GM23338 (cell line): Measurements from ENCODE around the gene GFPT2. TPM values are rescaled to one million over a fixed set of nuclear protein-coding genes. Genes with fewer than 3 reads are reported as not detected.
A peak's percentile ranks its signal among the peaks of the same experiment; 100 is the strongest.

Source experiments
- ATAC-seq: fragments of 200-7000 bp; cut with Tn5 transposase; 3 replicates; pipeline ENCODE4 v1.9.1; 2020
- DNase-seq: peaks from one replicate; pipeline ENCODE4 v3.0.0-alpha.2; 2015; ENCODE audit warnings: low spot score
- H2AFZ ChIP-seq: fragments of 200-600 bp; sonication (generic); 2 replicates; pipeline ENCODE4 v1.8.0; 2016; ENCODE audit warnings: antibody characterized with exemption, mild to moderate bottlenecking, moderate library complexity
- H3F3A ChIP-seq: fragments of 200-600 bp; sonication (generic); replicated peaks from 2 replicates; pipeline ENCODE4 v1.8.0; 2017; ENCODE audit warnings: antibody characterized with exemption, mixed run types, low read depth
- H3K27ac ChIP-seq: fragments of 200-600 bp; sonication (generic); 2 replicates; pipeline ENCODE4 v1.6.1; 2016; ENCODE audit warnings: low read depth
- H3K27me3 ChIP-seq: fragments of 200-600 bp; sonication (generic); 2 replicates; pipeline ENCODE4 v1.8.0; 2016; ENCODE audit warnings: mild to moderate bottlenecking, mixed run types, moderate library complexity; ENCODE audit not compliant: insufficient read depth
- H3K36me3 ChIP-seq: fragments of 200-600 bp; sonication (generic); 2 replicates; pipeline ENCODE4 v1.8.0; 2016; ENCODE audit warnings: mild to moderate bottlenecking; ENCODE audit not compliant: insufficient read depth
- H3K4me1 ChIP-seq: fragments of 200-600 bp; sonication (generic); 2 replicates; pipeline ENCODE4 v1.8.0; 2016; ENCODE audit warnings: mild to moderate bottlenecking, moderate library complexity; ENCODE audit not compliant: insufficient read depth
- H3K4me2 ChIP-seq: fragments of 200-600 bp; sonication (generic); 2 replicates; pipeline ENCODE4 v1.7.1; 2017; ENCODE audit warnings: mixed run types
- H3K4me3 ChIP-seq: fragments of 200-600 bp; sonication (generic); 2 replicates; pipeline ENCODE4 v1.6.1; 2016; ENCODE audit warnings: mixed run types
- H3K79me2 ChIP-seq: fragments of 200-600 bp; sonication (generic); replicated peaks from 2 replicates; pipeline ENCODE4 v1.8.0; 2017; ENCODE audit warnings: mild to moderate bottlenecking; ENCODE audit not compliant: insufficient read depth
- H3K9me2 ChIP-seq: fragments of 200-600 bp; sonication (generic); 2 replicates; pipeline ENCODE4 v1.8.0; 2017; ENCODE audit not compliant: insufficient read depth
- H4K20me1 ChIP-seq: fragments of 200-600 bp; sonication (generic); replicated peaks from 2 replicates; pipeline ENCODE4 v1.8.0; 2017; ENCODE audit warnings: mild to moderate bottlenecking; ENCODE audit not compliant: insufficient read depth
- H3K27ac Mint-ChIP-seq: 2 replicates; pipeline ENCODE4 v1.8.0; 2020; ENCODE audit warnings: inconsistent platforms, mild to moderate bottlenecking, moderate library complexity, mixed read lengths
- H3K27me3 Mint-ChIP-seq: 3 replicates; pipeline ENCODE4 v1.8.0; 2022; ENCODE audit warnings: low read depth, mild to moderate bottlenecking, moderate library complexity, mixed read lengths, inconsistent platforms; ENCODE audit not compliant: insufficient read depth, poor library complexity
- H3K36me3 Mint-ChIP-seq: 3 replicates; pipeline ENCODE4 v1.8.0; 2021; ENCODE audit warnings: low read depth, mild to moderate bottlenecking, inconsistent platforms, moderate library complexity, mixed read lengths
- H3K4me1 Mint-ChIP-seq: 3 replicates; pipeline ENCODE4 v1.8.0; 2020; ENCODE audit warnings: mild to moderate bottlenecking, inconsistent platforms, mixed read lengths
- H3K4me3 Mint-ChIP-seq: 3 replicates; pipeline ENCODE4 v1.8.0; 2021; ENCODE audit warnings: moderate library complexity, mild to moderate bottlenecking, inconsistent platforms, mixed read lengths
- H3K9me3 Mint-ChIP-seq: 3 replicates; pipeline ENCODE4 v1.8.0; 2020; ENCODE audit warnings: moderate library complexity, mild to moderate bottlenecking, inconsistent platforms, mixed read lengths
- CREB1 ChIP-seq: fragments of 250-450 bp; sonication (Bioruptor Pico); IDR thresholded peaks from 2 replicates; pipeline ENCODE4 v1.5.0; 2020; ENCODE audit warnings: low read depth, mild to moderate bottlenecking, moderate library complexity
- EZH2 ChIP-seq: fragments of 200-600 bp; sonication (generic); IDR thresholded peaks from one replicate; pipeline ENCODE4 v1.8.0; 2017; ENCODE audit warnings: antibody characterized with exemption, mild to moderate bottlenecking, low read depth; ENCODE audit not compliant: unreplicated experiment
- POLR2AphosphoS5 ChIP-seq: IDR thresholded peaks from 2 replicates; pipeline ENCODE4 v1.6.1; 2016; ENCODE audit warnings: antibody characterized with exemption, low read depth
- ZNF114 ChIP-seq: fragments of 250-450 bp; sonication (Bioruptor Pico); IDR thresholded peaks from 2 replicates; pipeline ENCODE4 v1.5.0; 2020; ENCODE audit warnings: mild to moderate bottlenecking, moderate library complexity
- ZNF331 ChIP-seq: fragments of 250-450 bp; sonication (Bioruptor Pico); IDR thresholded peaks from 2 replicates; pipeline ENCODE4 v1.5.0; 2020; ENCODE audit warnings: low read depth, mild to moderate bottlenecking, moderate library complexity
- polyA plus RNA-seq: library from polyadenylated mRNA; unstranded; fragments of >200 nt; fragmentation: Nextera tagmentation; extraction: Ambion mirVana; gene quantifications from 2 replicates; pipeline ENCODE4 v1.2.1, GENCODE V29; 2016
- total RNA-seq: library from RNA; depleted of rRNA; stranded (reverse); fragments of >200 nt; shearing (Covaris generic); gene quantifications from 2 replicates; pipeline ENCODE4 v1.2.3, GENCODE V29; 2014
- TF ChIP-seq, protein P1 (sequence below), 2 experiments: fragments of 200-600 bp in 1 of 2; sonication (generic) in 1 of 2; conservative IDR thresholded peaks; 2 replicates each; pipeline versions ENCODE4 v1.5.1 to v1.6.1; 2016 to 2017; ENCODE audit warnings: antibody characterized with exemption in 2 of 2, low read depth in 2 of 2, mild to moderate bottlenecking in 2 of 2, moderate library complexity in 1 of 2
- TF ChIP-seq, protein P2 (sequence below): fragments of 250-450 bp; sonication (Bioruptor Pico); IDR thresholded peaks from 2 replicates; pipeline ENCODE4 v1.5.0; 2020; ENCODE audit warnings: mild to moderate bottlenecking, moderate library complexity
- TF ChIP-seq, protein P3 (sequence below): IDR thresholded peaks from one replicate; pipeline ENCODE4 v1.6.1; 2018; ENCODE audit warnings: antibody characterized with exemption; ENCODE audit not compliant: unreplicated experiment

The GFPT2 gene
- total and polyA plus RNA-seq, 2 experiments from 2014 or later = 82.6 to 120 TPM

DNA sequence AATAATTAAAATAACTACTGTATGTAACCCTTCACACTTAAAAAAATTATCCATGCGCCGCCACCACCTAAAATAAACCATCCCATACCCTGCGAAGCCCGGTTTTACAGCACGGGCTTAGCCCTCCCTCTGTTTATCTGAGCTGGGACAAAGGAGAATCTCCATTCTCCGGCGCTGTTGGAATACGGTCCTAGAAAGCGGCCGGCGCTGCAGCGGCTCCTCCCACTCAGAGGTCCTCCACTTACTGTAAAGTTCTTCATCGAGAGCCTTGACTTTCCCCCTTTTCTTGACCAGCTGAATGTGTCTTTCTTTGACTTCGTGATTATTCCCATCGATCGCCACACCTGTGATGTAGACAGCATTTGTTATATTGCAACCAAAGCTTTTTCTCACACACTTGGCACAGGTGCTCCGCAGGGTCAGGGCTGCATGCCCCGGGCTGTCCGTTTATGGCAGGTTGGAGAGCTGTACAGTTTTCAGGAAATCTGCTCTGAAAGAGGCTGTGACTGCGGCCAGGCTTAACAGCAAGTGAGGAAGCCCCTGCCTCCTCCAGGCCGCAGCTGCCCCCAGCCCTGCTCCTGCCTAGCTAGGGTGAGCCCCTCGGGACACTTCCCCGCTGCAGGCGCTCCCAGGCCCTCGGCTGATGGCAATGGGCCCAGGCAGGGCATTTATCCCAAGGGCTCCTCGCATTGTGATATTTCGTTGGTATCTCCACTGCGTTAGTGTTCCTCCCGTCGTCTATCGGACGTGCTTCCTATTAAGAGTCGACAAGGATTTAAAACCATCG lies 16.7 kb downstream of the GFPT2 start (continued):
- TF ChIP-seq, protein P1, sequence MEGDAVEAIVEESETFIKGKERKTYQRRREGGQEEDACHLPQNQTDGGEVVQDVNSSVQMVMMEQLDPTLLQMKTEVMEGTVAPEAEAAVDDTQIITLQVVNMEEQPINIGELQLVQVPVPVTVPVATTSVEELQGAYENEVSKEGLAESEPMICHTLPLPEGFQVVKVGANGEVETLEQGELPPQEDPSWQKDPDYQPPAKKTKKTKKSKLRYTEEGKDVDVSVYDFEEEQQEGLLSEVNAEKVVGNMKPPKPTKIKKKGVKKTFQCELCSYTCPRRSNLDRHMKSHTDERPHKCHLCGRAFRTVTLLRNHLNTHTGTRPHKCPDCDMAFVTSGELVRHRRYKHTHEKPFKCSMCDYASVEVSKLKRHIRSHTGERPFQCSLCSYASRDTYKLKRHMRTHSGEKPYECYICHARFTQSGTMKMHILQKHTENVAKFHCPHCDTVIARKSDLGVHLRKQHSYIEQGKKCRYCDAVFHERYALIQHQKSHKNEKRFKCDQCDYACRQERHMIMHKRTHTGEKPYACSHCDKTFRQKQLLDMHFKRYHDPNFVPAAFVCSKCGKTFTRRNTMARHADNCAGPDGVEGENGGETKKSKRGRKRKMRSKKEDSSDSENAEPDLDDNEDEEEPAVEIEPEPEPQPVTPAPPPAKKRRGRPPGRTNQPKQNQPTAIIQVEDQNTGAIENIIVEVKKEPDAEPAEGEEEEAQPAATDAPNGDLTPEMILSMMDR (conservative IDR thresholded peaks at IDR 0.05; ENCODE audit: low read depth in 2 of 2) = no peak
- no peak for TF ChIP-seq CREB1 (CRISPR knock-in tag)
- no peak for TF ChIP-seq ZNF114 (CRISPR knock-in tag)
- no peak for TF ChIP-seq EZH2
- TF ChIP-seq, protein P2, sequence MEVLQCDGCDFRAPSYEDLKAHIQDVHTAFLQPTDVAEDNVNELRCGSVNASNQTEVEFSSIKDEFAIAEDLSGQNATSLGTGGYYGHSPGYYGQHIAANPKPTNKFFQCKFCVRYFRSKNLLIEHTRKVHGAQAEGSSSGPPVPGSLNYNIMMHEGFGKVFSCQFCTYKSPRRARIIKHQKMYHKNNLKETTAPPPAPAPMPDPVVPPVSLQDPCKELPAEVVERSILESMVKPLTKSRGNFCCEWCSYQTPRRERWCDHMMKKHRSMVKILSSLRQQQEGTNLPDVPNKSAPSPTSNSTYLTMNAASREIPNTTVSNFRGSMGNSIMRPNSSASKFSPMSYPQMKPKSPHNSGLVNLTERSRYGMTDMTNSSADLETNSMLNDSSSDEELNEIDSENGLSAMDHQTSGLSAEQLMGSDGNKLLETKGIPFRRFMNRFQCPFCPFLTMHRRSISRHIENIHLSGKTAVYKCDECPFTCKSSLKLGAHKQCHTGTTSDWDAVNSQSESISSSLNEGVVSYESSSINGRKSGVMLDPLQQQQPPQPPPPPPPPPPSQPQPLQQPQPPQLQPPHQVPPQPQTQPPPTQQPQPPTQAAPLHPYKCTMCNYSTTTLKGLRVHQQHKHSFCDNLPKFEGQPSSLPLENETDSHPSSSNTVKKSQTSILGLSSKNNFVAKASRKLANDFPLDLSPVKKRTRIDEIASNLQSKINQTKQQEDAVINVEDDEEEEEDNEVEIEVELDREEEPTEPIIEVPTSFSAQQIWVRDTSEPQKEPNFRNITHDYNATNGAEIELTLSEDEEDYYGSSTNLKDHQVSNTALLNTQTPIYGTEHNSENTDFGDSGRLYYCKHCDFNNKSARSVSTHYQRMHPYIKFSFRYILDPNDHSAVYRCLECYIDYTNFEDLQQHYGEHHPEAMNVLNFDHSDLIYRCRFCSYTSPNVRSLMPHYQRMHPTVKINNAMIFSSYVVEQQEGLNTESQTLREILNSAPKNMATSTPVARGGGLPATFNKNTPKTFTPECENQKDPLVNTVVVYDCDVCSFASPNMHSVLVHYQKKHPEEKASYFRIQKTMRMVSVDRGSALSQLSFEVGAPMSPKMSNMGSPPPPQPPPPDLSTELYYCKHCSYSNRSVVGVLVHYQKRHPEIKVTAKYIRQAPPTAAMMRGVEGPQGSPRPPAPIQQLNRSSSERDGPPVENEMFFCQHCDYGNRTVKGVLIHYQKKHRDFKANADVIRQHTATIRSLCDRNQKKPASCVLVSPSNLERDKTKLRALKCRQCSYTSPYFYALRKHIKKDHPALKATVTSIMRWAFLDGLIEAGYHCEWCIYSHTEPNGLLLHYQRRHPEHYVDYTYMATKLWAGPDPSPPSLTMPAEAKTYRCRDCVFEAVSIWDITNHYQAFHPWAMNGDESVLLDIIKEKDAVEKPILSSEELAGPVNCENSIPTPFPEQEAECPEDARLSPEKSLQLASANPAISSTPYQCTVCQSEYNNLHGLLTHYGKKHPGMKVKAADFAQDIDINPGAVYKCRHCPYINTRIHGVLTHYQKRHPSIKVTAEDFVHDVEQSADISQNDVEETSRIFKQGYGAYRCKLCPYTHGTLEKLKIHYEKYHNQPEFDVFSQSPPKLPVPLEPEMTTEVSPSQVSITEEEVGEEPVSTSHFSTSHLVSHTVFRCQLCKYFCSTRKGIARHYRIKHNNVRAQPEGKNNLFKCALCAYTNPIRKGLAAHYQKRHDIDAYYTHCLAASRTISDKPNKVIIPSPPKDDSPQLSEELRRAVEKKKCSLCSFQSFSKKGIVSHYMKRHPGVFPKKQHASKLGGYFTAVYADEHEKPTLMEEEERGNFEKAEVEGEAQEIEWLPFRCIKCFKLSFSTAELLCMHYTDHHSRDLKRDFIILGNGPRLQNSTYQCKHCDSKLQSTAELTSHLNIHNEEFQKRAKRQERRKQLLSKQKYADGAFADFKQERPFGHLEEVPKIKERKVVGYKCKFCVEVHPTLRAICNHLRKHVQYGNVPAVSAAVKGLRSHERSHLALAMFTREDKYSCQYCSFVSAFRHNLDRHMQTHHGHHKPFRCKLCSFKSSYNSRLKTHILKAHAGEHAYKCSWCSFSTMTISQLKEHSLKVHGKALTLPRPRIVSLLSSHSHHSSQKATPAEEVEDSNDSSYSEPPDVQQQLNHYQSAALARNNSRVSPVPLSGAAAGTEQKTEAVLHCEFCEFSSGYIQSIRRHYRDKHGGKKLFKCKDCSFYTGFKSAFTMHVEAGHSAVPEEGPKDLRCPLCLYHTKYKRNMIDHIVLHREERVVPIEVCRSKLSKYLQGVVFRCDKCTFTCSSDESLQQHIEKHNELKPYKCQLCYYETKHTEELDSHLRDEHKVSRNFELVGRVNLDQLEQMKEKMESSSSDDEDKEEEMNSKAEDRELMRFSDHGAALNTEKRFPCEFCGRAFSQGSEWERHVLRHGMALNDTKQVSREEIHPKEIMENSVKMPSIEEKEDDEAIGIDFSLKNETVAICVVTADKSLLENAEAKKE (CRISPR knock-in tag) = no peak

DNA sequence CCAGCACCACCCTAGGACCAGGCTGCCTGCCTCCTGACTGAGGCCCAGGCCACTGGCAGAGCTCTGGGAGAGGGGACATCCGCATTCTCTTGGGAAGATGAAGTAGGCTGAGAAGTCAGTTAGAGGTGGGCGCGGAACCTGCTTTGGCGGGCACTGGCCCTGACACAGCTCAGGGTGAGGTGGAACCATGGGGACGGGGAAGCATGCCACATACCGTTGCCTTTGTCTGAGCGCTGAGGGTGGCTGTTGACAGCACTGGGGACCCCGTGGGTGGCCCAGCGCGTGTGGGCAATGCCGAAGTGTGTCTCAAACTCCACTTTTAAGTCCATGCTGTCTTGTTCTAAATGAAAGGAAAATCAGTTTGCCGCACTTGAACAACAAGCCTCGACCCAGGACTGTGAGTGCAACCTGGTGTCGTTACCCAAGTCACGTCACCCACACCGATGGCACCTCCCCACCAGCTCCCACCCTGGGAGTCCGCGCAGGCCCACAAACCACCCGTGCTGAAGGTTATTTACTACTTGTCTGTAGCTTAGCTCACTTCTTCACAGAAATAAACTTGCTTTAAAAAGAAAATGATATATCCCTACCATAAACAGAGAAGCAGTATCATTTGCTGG lies 17.4 kb downstream of the GFPT2 start:
- H3K27me3 ChIP-seq = no peaks in the 10 kb centered on the region
- Mint-ChIP-seq H3K4me1 (peaks cover 25% of the 10 kb centered on the region), H3K36me3 (peaks cover 88% of the 10 kb centered on the region), H3K9me3 (peaks cover 4% of the 10 kb centered on the region; the same call in 1 of the 3 replicates), H3K27ac (peak overlapping the region; percentile 40; the same call in 1 of the 2 replicates), H3K27me3 (peaks cover 23% of the 10 kb centered on the region), H3K4me3 (no peak overlapping the region)
- no peak for TF ChIP-seq ZNF114 (CRISPR knock-in tag)
- no peak for TF ChIP-seq EZH2
- no peak for TF ChIP-seq ZNF331
- TF ChIP-seq CREB1 (CRISPR knock-in tag) = no peak
- TF ChIP-seq, protein P3, sequence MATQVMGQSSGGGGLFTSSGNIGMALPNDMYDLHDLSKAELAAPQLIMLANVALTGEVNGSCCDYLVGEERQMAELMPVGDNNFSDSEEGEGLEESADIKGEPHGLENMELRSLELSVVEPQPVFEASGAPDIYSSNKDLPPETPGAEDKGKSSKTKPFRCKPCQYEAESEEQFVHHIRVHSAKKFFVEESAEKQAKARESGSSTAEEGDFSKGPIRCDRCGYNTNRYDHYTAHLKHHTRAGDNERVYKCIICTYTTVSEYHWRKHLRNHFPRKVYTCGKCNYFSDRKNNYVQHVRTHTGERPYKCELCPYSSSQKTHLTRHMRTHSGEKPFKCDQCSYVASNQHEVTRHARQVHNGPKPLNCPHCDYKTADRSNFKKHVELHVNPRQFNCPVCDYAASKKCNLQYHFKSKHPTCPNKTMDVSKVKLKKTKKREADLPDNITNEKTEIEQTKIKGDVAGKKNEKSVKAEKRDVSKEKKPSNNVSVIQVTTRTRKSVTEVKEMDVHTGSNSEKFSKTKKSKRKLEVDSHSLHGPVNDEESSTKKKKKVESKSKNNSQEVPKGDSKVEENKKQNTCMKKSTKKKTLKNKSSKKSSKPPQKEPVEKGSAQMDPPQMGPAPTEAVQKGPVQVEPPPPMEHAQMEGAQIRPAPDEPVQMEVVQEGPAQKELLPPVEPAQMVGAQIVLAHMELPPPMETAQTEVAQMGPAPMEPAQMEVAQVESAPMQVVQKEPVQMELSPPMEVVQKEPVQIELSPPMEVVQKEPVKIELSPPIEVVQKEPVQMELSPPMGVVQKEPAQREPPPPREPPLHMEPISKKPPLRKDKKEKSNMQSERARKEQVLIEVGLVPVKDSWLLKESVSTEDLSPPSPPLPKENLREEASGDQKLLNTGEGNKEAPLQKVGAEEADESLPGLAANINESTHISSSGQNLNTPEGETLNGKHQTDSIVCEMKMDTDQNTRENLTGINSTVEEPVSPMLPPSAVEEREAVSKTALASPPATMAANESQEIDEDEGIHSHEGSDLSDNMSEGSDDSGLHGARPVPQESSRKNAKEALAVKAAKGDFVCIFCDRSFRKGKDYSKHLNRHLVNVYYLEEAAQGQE = no peak
- no peak for TF ChIP-seq POLR2AphosphoS5
- DNase-seq (no peak), ATAC-seq (no peak)
- peaks cover 32% of the 10 kb centered on the region for H3F3A ChIP-seq
- no peaks in the 10 kb centered on the region for H3K9me2 ChIP-seq
- H3K27ac ChIP-seq = no peak overlapping the region
- H3K36me3 ChIP-seq = peaks cover 52% of the 10 kb centered on the region
- H3K79me2 ChIP-seq = peaks cover 38% of the 10 kb centered on the region
- H3K4me1 ChIP-seq = peaks cover 18% of the 10 kb centered on the region
- H4K20me1 ChIP-seq = peaks cover 8% of the 10 kb centered on the region
- H3K4me2 ChIP-seq = no peak overlapping the region
- H2AFZ ChIP-seq = no peak overlapping the region
- H3K4me3 ChIP-seq = no peak overlapping the region
